IMR-90 (cell line): ENCODE results near the gene MGAT4A. TPM values are rescaled to one million over a fixed set of nuclear protein-coding genes. Genes with fewer than 3 reads are reported as not detected.

ENCODE experiments used
- ATAC-seq: fragments of 200-7000 bp; cut with Tn5 transposase; 2 replicates; pipeline ENCODE4 v1.9.1; 2020; ENCODE audit warnings: low read depth, mild to moderate bottlenecking, moderate library complexity
- BruUV-seq: library from RNA; stranded (reverse); fragments of 400-500 nt; replicated peaks from 2 replicates; lab custom pipeline; 2021; lab: Mats Ljungman, UMichigan
- CTCF ChIA-PET: fragments of 300-600 bp; formaldehyde crosslinking; extraction: SDS; loops from one replicate; lab custom pipeline; 2021; ENCODE audit warnings: antibody characterized with exemption; lab: Yijun Ruan, JAX
- POLR2A ChIA-PET: fragments of 300-600 bp; sonication (Branson Sonifier 250); formaldehyde crosslinking; loops from one replicate; lab custom pipeline; 2022; ENCODE audit warnings: antibody characterized with exemption; ENCODE audit not compliant: unreplicated experiment; lab: Charles Lee
- DNase-seq: peaks from one replicate; pipeline ENCODE4 v3.0.0; 2013
- H2AFZ ChIP-seq: replicated peaks from 2 replicates; pipeline ENCODE3; 2013; ENCODE audit warnings: low read length, mild to moderate bottlenecking; ENCODE audit not compliant: poor library complexity
- H2AK5ac ChIP-seq: 2 replicates; pipeline ENCODE4 v1.6.1; 2013; ENCODE audit warnings: low read depth, low read length, inconsistent platforms
- H2AK9ac ChIP-seq: replicated peaks from 2 replicates; pipeline ENCODE3; 2013; ENCODE audit warnings: mild to moderate bottlenecking, low read depth, low read length, moderate library complexity; ENCODE audit not compliant: poor library complexity
- H2BK120ac ChIP-seq: 2 replicates; pipeline ENCODE4 v1.6.1; 2013; ENCODE audit warnings: low read depth, low read length, inconsistent platforms
- H2BK15ac ChIP-seq: 3 replicates; pipeline ENCODE4 v1.6.1; 2013; ENCODE audit warnings: low read depth, low read length, inconsistent platforms
- H2BK20ac ChIP-seq: 2 replicates; pipeline ENCODE4 v1.6.1; 2013; ENCODE audit warnings: low read depth, mild to moderate bottlenecking, inconsistent platforms, low read length, moderate library complexity
- H2BK5ac ChIP-seq: 2 replicates; pipeline ENCODE4 v1.6.1; 2013; ENCODE audit warnings: mild to moderate bottlenecking, low read depth, low read length, inconsistent platforms; ENCODE audit not compliant: poor library complexity, severe bottlenecking
- H3K14ac ChIP-seq: replicated peaks from 2 replicates; pipeline ENCODE4 v1.6.1; 2013; ENCODE audit warnings: low read depth, low read length, inconsistent platforms
- H3K18ac ChIP-seq: 2 replicates; pipeline ENCODE4 v1.6.1; 2013; ENCODE audit warnings: low read depth, low read length, control low read depth
- H3K23ac ChIP-seq: 2 replicates; pipeline ENCODE4 v1.6.1; 2013; ENCODE audit warnings: low read depth, low read length, inconsistent platforms
- H3K27ac ChIP-seq: 2 replicates; pipeline ENCODE4 v1.5.1; 2013; ENCODE audit warnings: mild to moderate bottlenecking, control low read depth, low read length; ENCODE audit not compliant: insufficient read depth
- H3K27me3 ChIP-seq: 2 replicates; pipeline ENCODE4 v1.6.1; 2013; ENCODE audit warnings: low read length; ENCODE audit not compliant: control insufficient read depth, insufficient read depth
- H3K36me3 ChIP-seq: 2 replicates; pipeline ENCODE4 v1.6.1; 2013; ENCODE audit warnings: low read length, mixed read lengths; ENCODE audit not compliant: control insufficient read depth, insufficient read depth
- H3K4ac ChIP-seq: 2 replicates; pipeline ENCODE4 v1.6.1; 2013; ENCODE audit warnings: low read depth, low read length, inconsistent platforms
- H3K4me1 ChIP-seq: 2 replicates; pipeline ENCODE4 v1.6.1; 2013; ENCODE audit warnings: low read length, mixed read lengths; ENCODE audit not compliant: control insufficient read depth, insufficient read depth
- H3K4me2 ChIP-seq: 2 replicates; pipeline ENCODE4 v1.6.1; 2013; ENCODE audit warnings: low read depth, mild to moderate bottlenecking, control low read depth, low read length, moderate library complexity
- H3K4me3 ChIP-seq: 2 replicates; pipeline ENCODE4 v1.5.1; 2013; ENCODE audit warnings: low read depth, mild to moderate bottlenecking, control low read depth, low read length, moderate library complexity; ENCODE audit not compliant: insufficient read depth
- H3K56ac ChIP-seq: 2 replicates; pipeline ENCODE4 v1.6.1; 2013; ENCODE audit warnings: low read length, inconsistent platforms; ENCODE audit not compliant: insufficient read depth; ENCODE audit errors: extremely low read depth
- H3K79me1 ChIP-seq, 2 experiments: 2 replicates each; pipeline ENCODE4 v1.6.1; 2013; ENCODE audit warnings: low read length in 2 of 2, inconsistent platforms in 1 of 2, low read depth in 1 of 2
- H3K9ac ChIP-seq: 2 replicates; pipeline ENCODE4 v1.6.1; 2013; ENCODE audit warnings: low read depth, low read length, control low read depth
- H3K9me1 ChIP-seq: 2 replicates; pipeline ENCODE4 v1.6.1; 2013; ENCODE audit warnings: low read length, inconsistent platforms; ENCODE audit not compliant: insufficient read depth
- H3K9me3 ChIP-seq: 2 replicates; pipeline ENCODE4 v1.6.1; 2013; ENCODE audit warnings: low read length; ENCODE audit not compliant: control insufficient read depth, insufficient read depth
- H4K20me1 ChIP-seq: 2 replicates; pipeline ENCODE4 v1.6.1; 2013; ENCODE audit warnings: low read length, inconsistent platforms; ENCODE audit not compliant: insufficient read depth
- H4K5ac ChIP-seq: 2 replicates; pipeline ENCODE4 v1.6.1; 2013; ENCODE audit warnings: mild to moderate bottlenecking, low read depth, low read length, control low read depth
- H4K8ac ChIP-seq, 2 experiments: 2 replicates each; pipeline ENCODE4 v1.6.1; 2013; ENCODE audit warnings: low read depth in 2 of 2, low read length in 2 of 2, control low read depth in 1 of 2, inconsistent platforms in 1 of 2
- H4K91ac ChIP-seq: 2 replicates; pipeline ENCODE4 v1.6.1; 2013; ENCODE audit warnings: low read depth, low read length, inconsistent platforms; ENCODE audit not compliant: insufficient read depth
- BHLHE40 ChIP-seq: fragments of 150-350 bp; IDR thresholded peaks from 2 replicates; pipeline ENCODE4 v1.6.1; 2016; ENCODE audit warnings: mild to moderate bottlenecking, low read depth, low read length
- FOS ChIP-seq: fragments of 150-350 bp; IDR thresholded peaks from 2 replicates; pipeline ENCODE4 v1.6.1; 2016; ENCODE audit warnings: low read depth, low read length
- MAFK ChIP-seq: IDR thresholded peaks from 2 replicates; pipeline ENCODE4 v1.6.1; 2012; ENCODE audit warnings: low read depth, low read length, improper control_type of control experiment
- MXI1 ChIP-seq: IDR thresholded peaks from 2 replicates; pipeline ENCODE4 v1.6.1; 2012; ENCODE audit warnings: low read depth, mild to moderate bottlenecking, low read length, moderate library complexity, borderline replicate concordance
- NFE2L2 ChIP-seq: fragments of 150-350 bp; IDR thresholded peaks from 2 replicates; pipeline ENCODE4 v1.6.1; 2016; ENCODE audit warnings: low read depth, mild to moderate bottlenecking, low read length
- RCOR1 ChIP-seq: IDR thresholded peaks from 2 replicates; pipeline ENCODE4 v1.6.1; 2012; ENCODE audit warnings: mild to moderate bottlenecking, low read length, improper control_type of control experiment; ENCODE audit not compliant: insufficient replicate concordance
- WGBS, 2 experiments: methylation state at CpG; one replicate each; pipeline versions ENCODE4 v1.1.5 to v1.1.7; 2013; ENCODE audit warnings: missing lambda C conversion rate in 2 of 2; ENCODE audit not compliant: insufficient read length in 1 of 2; ENCODE audit errors: extremely low coverage in 2 of 2; 5-methylcytosine and 5-hydroxymethylcytosine counted together
- dilution Hi-C: fragments of 300-500 bp; cut with HindIII; formaldehyde crosslinking; loops from one replicate; pipeline ENCODE4 v1.14.3; 2018; ENCODE audit warnings: low sequenced_read_pairs; ENCODE audit not compliant: unreplicated experiment
- in situ Hi-C: fragments of 300-500 bp; cut with MboI; formaldehyde crosslinking; loops from 3 replicates; pipeline ENCODE4 v1.14.3; 2019; ENCODE audit warnings: low sequenced_read_pairs, inconsistent platforms, mixed read lengths
- intact Hi-C: fragments of 100-400 bp; cut with micrococcal nuclease; formaldehyde crosslinking; loops from 2 replicates; pipeline ENCODE4 v1.10.0; 2022
- polyA plus RNA-seq, 3 experiments: library from polyadenylated mRNA; depleted of rRNA; stranded (reverse); fragments of >200 nt; gene quantifications; 2 replicates each; pipeline ENCODE4 v1.2.3, GENCODE V29; 2012; ENCODE audit warnings: low replicate concordance in 1 of 3
- total RNA-seq: library from RNA; depleted of rRNA; stranded (reverse); fragments of >200 nt; gene quantifications from 2 replicates; pipeline ENCODE4 v1.2.3, GENCODE V29; 2012
- TF ChIP-seq, protein P1 (sequence below): fragments of 150-350 bp; IDR thresholded peaks from 2 replicates; pipeline ENCODE4 v1.6.1; 2017; ENCODE audit warnings: mild to moderate bottlenecking, antibody characterized with exemption, low read length, low read depth
- TF ChIP-seq, protein P2 (sequence below): conservative IDR thresholded peaks from 2 replicates; pipeline ENCODE4 v1.5.1; 2012; ENCODE audit warnings: mild to moderate bottlenecking, low read depth, low read length, improper control_type of control experiment

MGAT4A gene
- total and polyA plus RNA-seq, 2 of the 4 experiments (the other 2 are of a cell fraction): under 0.01 TPM; not detected in 1

DNA sequence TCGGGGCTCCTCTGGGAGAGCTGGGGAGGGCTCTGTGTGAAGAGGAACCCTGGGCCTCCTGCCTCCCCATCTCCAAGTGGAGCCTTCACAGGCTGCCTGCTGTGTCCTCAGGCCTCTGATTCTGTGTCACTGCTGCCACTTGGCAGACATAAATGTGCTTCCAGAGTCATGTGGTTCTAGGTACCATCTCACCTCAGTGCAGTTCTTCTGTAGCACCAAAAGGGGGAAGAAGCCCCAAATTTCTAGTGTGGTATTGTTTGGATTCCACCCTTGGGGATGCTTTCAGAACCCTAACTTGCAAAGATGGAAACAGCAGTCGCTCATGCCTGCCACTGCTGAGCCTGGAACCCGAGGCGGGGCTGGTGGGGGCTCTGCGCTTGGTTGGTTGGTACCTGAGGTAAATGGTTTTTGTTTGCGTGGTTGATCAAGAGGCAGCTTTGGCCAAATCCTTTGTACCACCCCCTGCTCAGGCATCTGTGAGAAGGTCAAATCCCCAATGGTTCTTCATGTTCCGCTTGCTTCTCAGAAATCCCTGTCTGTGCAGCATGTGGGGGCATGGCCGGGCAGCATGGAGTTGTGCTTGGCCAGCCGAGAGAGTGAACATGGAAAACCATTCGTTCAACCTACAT is 150.2 kb downstream of the MGAT4A start:
- no peak overlapping the region for H2BK5ac ChIP-seq
- no peak overlapping the region for H3K23ac ChIP-seq
- H3K27me3 ChIP-seq: no peaks in the 10 kb centered on the region
- no peak overlapping the region for H3K14ac ChIP-seq
- no peak overlapping the region for H3K56ac ChIP-seq
- no peak overlapping the region for H4K91ac ChIP-seq
- H3K36me3 ChIP-seq: peaks cover 14% of the 10 kb centered on the region
- no peak overlapping the region for H2BK15ac ChIP-seq
- H4K5ac ChIP-seq: no peak overlapping the region
- peak overlapping the region; percentile 40 for H2AK9ac ChIP-seq
- H3K9ac ChIP-seq: no peak overlapping the region
- in situ Hi-C loops (no loop called here), dilution Hi-C loops (no loop called here), intact Hi-C loops (no loop called here)
- no peak overlapping the region for H2AK5ac ChIP-seq
- H3K4ac ChIP-seq: no peak overlapping the region
- no peaks in the 10 kb centered on the region for H3K79me1 ChIP-seq
- no peak overlapping the region for H2AFZ ChIP-seq
- ChIA-PET POLR2A (no interaction called here), CTCF (no interaction called here)
- no peak overlapping the region for H4K8ac ChIP-seq
- H3K4me3 ChIP-seq: no peak overlapping the region
- TF ChIP-seq BHLHE40 (no peak), MXI1 (no peak), NFE2L2 (no peak), RCOR1 (no peak), MAFK (no peak), FOS (no peak)
- TF ChIP-seq, protein P1, sequence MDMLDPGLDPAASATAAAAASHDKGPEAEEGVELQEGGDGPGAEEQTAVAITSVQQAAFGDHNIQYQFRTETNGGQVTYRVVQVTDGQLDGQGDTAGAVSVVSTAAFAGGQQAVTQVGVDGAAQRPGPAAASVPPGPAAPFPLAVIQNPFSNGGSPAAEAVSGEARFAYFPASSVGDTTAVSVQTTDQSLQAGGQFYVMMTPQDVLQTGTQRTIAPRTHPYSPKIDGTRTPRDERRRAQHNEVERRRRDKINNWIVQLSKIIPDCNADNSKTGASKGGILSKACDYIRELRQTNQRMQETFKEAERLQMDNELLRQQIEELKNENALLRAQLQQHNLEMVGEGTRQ: no peak
- TF ChIP-seq, protein P2, sequence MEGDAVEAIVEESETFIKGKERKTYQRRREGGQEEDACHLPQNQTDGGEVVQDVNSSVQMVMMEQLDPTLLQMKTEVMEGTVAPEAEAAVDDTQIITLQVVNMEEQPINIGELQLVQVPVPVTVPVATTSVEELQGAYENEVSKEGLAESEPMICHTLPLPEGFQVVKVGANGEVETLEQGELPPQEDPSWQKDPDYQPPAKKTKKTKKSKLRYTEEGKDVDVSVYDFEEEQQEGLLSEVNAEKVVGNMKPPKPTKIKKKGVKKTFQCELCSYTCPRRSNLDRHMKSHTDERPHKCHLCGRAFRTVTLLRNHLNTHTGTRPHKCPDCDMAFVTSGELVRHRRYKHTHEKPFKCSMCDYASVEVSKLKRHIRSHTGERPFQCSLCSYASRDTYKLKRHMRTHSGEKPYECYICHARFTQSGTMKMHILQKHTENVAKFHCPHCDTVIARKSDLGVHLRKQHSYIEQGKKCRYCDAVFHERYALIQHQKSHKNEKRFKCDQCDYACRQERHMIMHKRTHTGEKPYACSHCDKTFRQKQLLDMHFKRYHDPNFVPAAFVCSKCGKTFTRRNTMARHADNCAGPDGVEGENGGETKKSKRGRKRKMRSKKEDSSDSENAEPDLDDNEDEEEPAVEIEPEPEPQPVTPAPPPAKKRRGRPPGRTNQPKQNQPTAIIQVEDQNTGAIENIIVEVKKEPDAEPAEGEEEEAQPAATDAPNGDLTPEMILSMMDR: no peak
- H3K9me1 ChIP-seq: no peaks in the 10 kb centered on the region; the same call in 1 of the 2 replicates
- WGBS, 2 experiments: no CpG with 5 or more reads among the region's 10 CpGs
- H4K20me1 ChIP-seq: no peaks in the 10 kb centered on the region
- no peak overlapping the region for H2BK120ac ChIP-seq
- BruUV-seq: no TSS peak
- ATAC-seq (no peak), DNase-seq (no peak)
- no peak overlapping the region for H2BK20ac ChIP-seq
- no peak overlapping the region for H3K4me2 ChIP-seq
- H3K18ac ChIP-seq: no peak overlapping the region
- H3K27ac ChIP-seq: no peak overlapping the region
- no peaks in the 10 kb centered on the region for H3K9me3 ChIP-seq
- H3K4me1 ChIP-seq: no peaks in the 10 kb centered on the region
